Stromal cell of bone marrow (primary cell): ENCODE data around the gene RERE.

ENCODE experiments used
- DNase-seq: peaks from one replicate; pipeline ENCODE4 v3.0.0-alpha.2; 2012; ENCODE audit warnings: low read depth

Gene RERE

DNA sequence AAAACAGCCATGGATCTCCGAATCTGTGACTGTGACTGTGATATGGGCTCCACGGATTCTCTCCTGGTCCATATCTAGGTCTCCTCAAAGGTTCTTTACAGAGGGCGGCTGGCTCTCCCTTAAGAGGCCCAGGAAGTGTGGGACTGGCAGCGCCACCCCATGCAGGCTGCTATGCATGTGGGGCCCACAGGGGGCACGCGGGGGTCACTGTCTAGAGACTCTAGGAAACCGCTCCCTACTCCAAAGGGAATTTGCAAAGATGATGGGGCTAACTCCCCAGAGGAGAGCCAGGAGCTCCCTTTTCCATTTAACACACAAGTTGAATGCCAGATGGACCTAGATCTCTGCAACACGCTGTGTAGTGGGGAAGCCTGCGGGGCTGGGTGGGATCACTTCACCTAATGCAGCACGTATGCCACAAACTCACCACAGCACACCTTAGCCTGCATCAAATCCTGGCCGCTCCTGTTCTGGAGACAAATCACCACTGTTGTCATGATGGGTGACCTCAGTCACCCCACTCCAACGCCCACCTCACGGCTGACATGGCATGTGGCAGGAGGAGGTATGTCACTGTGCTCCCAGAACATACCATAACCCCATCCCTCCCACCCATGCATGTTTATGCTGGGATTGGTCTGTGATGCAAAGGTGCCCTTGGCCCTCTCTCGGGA, 437.8 kb downstream of the RERE start:
- no peak for DNase-seq

DNA sequence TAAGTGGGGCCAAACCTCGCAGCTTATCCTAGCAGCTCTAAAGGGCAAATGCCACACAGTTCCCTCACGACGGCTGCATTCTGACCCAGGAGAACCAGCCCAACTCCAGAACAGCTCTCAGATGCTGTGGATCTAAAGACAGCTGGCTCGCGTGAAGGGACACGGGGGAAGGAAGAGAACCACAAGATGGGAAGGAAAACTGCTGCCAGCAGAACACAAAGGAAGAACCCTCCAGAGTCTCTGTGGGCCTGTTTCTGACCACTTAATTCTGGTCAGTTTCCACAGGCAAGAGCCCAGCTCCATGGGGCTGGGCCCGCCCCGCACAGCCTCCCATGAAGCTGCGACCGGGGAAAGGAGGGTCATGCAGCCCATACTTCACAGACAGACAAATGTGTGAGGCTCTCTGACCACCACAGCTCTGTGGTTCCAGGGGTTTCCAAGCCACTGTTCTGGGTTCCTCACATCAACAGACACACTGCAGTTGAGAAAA, 438.4 kb downstream of the RERE start:
- no peak for DNase-seq

GRCh38 chr1:8378178-8378577, 439.3 kb downstream of the RERE start:
- no peak for DNase-seq

- DNase-seq = no peak
Observed at GRCh38 chr1:8377271-8377981, 440.0 kb downstream of the RERE start.

DNA sequence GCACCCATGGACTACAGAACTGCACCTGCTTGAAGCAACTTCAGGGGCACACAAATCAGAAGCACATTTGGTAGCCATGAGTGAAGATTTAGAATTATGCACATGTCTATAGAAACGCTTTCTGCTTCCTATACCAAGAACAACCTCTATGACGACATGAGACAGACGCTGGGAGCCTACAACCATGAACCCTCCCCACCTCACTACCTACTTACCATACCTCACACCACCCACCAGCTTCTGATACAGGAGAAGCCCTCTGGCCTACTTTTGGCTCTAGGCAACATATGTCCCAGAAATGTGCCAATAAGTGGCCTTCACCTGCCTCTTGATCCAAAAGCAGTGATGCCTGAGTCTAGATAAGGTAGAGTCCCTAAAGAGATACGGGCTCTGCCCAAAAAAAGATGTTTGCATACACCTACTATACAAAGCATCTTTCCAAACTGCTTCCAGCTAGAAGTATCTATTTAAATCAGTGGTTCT, 441.0 kb downstream of the RERE start:
- no peak for DNase-seq

DNA sequence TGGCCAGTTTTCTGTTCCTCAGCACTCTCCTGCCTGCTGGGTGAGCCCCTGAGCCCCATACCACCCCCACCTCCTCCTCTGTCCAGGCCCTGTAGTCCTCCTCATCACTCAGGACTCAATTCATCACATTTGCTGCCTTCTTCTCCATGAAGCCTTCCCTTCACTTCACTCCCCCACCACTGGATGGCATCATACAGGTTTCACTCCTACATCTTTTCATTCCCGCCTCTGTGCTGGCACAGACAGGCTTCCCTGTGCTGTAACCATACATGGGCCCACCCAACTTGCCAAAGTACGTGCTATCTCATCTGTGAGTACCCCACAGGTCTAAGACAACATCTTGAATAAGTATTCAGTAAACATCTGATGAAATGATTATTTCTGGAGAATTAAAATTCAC, 442.6 kb downstream of the RERE start:
- DNase-seq = no peak

- no peak for DNase-seq
Observed at GRCh38 chr1:8374356-8374755, 443.1 kb downstream of the RERE start.

DNA sequence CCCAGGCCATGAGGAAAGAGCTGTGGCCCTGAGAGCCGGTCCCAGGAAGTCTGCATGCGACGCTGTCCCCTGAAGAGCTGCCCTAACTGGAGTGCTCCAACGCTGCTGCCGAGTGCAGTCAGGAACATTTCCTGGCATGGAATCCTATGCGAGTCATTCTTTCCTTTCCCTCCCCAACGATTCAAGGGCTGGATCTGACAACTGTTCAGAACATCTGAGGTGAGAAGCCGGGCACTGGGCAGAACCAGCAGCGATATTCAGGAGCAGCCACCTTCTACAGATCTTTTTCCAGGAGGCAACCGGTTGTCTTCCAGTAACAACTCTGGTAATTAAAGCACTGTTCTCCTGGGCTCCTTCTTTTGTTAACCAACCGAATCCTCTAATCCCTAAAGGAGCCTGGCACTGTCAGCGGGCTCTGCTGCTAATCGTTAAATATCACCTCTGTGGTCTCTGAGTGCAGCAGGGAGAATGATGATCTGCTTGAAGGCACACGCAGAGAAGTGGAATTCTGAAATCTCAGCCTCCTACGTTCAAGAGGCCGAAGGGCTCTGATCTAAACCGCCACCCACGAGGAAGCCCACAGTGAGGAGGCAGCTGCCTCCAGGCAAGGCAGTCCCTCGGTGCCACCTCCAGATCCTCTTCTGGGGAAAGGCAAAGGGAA, 443.7 kb downstream of the RERE start:
- DNase-seq = peak; percentile 90

GRCh38 chr1:8373125-8373524, 444.3 kb downstream of the RERE start:
- no peak for DNase-seq

DNA sequence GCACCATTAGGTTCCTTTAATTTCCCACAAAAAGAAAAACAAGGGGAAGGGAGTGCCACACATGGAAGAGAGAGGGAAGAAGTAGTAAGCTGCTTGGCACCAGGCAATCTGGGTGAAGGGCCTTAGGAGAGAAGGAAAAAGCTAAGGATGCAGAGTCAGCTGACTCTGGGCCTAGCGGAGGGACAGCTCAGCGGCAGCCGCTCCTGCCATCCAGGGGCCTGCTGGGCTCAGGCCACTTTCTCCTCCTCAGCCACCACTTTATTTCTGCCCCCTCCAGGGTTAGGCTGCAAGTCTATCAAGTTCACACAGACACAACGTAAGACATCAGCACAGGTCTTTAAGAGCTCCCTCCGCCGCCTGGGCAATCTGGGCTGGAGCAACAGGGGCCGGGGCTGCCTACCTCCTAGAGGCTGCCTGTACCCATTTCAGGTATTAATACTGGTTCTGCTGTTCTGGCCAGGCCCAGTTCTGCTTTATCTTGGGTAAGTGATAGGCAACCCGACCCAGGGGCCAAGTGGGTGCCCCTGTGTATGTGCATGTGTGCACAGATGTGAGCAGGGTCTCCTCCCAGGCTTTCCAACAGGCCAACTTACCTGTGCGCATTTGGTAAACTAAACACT, 446.0 kb downstream of the RERE start:
- no peak for DNase-seq

DNA sequence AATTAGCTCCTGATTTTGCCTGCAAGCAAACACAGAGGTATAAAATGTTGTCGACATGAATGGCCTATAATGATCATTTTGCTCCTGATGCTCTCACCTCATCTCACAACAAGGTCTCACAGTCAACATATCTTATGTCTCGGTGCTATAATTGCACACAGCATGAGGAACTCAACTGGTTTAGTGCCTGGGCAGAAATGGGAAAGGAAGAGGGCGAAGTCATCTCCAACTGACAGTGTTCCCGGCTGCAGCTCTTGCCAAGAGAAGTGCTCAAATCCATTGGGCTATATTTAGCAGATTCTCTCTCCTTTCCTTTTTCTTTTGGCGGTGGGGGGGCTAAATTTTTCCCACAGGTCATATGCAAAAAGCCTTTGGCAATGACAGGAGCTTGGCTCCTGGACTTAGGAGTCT, 446.5 kb downstream of the RERE start:
- DNase-seq = no peak

DNA sequence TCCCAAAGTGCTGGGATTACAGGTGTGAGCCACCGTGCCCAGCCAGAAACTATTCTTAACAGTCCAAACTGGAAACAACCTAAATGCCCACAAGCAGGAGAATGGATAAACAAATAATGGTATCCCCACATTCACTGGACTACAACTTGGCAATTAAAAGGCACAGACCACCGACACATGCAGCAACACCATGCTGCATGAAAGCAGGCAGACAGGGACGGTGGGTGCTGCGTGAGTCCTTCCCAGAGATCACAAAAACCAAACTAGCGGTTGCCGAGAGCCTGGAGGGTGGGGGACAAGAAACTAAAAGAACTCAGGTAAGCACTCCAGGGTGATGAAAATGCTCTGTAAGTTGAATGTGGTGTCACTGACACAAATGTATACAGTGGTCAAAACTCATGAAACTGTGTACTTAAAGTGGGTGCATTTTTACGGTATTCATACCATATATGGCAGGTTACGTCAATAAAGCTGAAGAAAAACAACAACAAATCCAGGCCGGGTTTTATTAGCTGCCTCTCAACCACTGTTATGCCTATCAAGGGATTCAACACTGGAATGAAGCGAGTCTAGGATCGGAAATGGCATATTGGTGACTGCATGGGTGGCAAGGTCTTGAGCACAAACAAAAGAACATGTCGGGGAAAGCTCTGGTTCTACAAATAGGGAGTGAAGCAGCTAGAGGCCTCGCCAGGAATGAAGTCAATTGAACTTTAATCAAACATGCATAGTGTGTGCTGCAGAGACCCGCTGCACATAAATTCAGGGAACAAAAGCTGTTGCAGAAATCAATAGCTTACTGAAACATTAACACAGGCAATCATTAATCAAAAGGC, 447.2 kb downstream of the RERE start:
- DNase-seq = no peak

DNA sequence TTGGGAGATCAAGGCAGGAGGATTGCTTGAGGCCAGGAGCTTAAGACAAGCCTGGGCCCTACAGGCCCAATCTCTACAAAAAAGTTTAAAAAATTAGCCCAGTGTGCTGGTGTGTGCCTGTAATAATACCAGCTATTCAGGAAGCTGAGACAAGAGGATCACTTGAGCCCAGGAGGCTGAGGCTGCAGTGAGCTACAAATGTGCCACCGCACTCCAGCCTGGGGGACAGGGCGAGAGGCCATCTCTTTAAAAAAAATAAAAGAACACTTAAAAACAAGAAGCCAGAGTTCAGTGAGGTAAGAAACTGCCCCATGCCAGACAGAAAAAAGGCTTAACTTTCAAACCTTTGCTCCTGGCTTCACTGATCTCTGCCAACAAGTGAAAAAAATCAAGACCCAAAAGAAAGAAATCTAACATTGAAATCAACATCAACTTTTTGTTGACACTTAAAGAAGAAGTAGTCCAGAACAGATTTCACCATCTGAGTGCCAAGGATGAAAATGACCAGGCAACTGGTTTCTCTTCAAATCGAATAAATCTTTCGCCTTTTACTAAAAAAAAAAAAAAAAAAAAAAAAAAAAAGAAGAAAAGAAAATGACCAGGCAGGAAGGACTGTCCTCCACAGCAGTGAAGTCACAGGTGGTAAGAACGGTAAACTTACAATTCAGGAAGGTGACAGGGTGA, 448.3 kb downstream of the RERE start:
- DNase-seq = no peak

DNA sequence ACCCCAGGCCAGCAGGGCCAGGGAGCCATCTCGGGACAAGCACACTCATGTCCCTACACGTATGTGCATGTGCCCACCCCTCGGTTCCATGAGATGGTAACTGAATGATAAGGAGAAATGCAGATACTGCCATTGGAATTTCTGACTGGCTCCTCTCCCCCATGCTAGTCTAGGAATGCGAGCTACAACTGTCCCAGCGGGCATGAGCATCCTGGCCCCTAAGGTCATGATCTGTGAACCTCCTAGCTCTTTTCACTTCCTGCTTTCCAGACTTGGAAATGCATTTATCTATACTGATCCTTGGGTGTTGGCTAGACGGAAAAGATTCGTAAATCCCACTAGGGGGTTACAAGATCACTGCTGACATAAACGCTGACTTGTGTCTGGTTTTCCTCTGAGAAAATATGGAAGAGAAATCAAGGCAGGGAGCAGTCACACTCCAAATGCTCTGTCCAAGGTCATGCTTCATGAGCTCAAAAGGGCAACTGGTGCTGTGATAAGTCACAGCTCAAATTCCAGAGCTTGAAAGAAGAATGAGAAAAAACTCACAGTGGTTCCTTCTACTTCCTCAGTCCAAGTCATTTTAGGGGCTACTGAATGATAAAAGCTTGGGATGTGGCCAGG, 449.8 kb downstream of the RERE start:
- no peak for DNase-seq

GRCh38 chr1:8365661-8366362, 451.6 kb downstream of the RERE start:
- DNase-seq = no peak

GRCh38 chr1:8364528-8365442, 452.7 kb downstream of the RERE start:
- DNase-seq = no peak

DNA sequence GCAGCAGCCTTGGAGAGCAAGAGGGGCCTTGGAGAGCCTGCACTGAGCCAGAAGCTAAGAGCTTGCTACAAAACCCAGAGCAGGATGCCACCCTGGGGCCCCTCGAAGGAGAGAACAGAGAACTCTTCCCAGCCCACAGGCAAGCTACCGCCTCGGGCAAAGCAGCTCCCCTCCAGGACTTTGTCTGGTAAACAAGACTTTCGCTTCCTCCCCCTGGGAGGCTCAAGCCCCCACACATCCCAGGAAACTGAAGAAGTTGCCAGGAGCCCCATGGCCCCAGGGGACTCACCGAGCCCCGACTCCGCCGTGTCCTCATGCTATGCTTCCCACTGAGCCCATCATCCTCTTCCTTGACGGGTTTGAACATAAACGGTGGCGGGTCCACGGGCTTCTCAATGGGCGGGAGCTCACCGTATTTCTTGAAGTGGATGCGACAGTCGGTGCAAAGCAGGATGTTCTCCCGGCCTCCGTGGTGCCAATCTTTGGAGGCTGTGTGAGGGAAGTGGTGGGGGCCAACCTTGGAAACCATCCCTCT, 453.6 kb downstream of the RERE start:
- DNase-seq = no peak

GRCh38 chr1:8363186-8363766, 454.2 kb downstream of the RERE start:
- DNase-seq = no peak
